Vagina (tissue), 2 donors: ENCODE measurements around the gene HOPX. TPM values are rescaled to one million over a fixed set of nuclear protein-coding genes. Genes with fewer than 3 reads are reported as not detected.
"Not testable (repeated sequence)": the region's sequence is repeated elsewhere in the genome, so short reads cannot be mapped to it uniquely, and the experiment has no call there.

Experiments used
- DNase-seq, 2 donors: peaks; one replicate each; pipeline ENCODE4 v3.0.0-alpha.2; 2017; ENCODE audit errors: extremely low spot score in 2 of 2
- H3K27ac ChIP-seq: fragments of 200-600 bp; sonication (generic); one replicate; pipeline ENCODE4 v1.5.1; 2019
- H3K27me3 ChIP-seq: fragments of 200-600 bp; sonication (generic); one replicate; pipeline ENCODE4 v1.5.1; 2019
- H3K36me3 ChIP-seq, 2 donors: fragments of 200-600 bp; sonication (generic); one replicate each; pipeline ENCODE4 v1.5.1; 2017 to 2019
- H3K4me1 ChIP-seq: fragments of 200-600 bp; sonication (generic); one replicate; pipeline ENCODE4 v1.5.1; 2019
- H3K4me3 ChIP-seq, 2 donors: fragments of 200-600 bp; sonication (generic); 1 replicate in 1 of 2; 2 replicates in 1 of 2; pipeline ENCODE4 v1.5.1; 2016 to 2019
- H3K9me3 ChIP-seq: fragments of 200-600 bp; sonication (generic); one replicate; pipeline ENCODE4 v1.5.1; 2019
- CTCF ChIP-seq, 3 experiments: fragments of 450-650 bp in 2 of 3; fragments of 200-600 bp in 1 of 3; sonication (generic) in 1 of 3; IDR thresholded peaks; one replicate each; pipeline ENCODE4 v1.5.1; 2017 to 2019; ENCODE audit warnings: antibody characterized with exemption in 3 of 3, mild to moderate bottlenecking in 2 of 3, moderate library complexity in 2 of 3
- POLR2A ChIP-seq, 2 donors: fragments of 450-650 bp; IDR thresholded peaks; one replicate each; pipeline ENCODE4 v1.6.1; 2017; ENCODE audit warnings: antibody characterized with exemption in 2 of 2, mild to moderate bottlenecking in 2 of 2, moderate library complexity in 2 of 2
- POLR2AphosphoS5 ChIP-seq, 2 donors: sonication (generic); formaldehyde crosslinking; IDR thresholded peaks; one replicate each; pipeline ENCODE4 v1.9.0; 2017; ENCODE audit warnings: antibody characterized with exemption in 2 of 2, mild to moderate bottlenecking in 2 of 2, low read depth in 1 of 2; ENCODE audit not compliant: insufficient read depth in 1 of 2
- intact Hi-C: fragments of 100-400 bp; cut with DNase I; formaldehyde crosslinking; loops from one replicate; pipeline ENCODE4 v1.15.1; 2023
- total RNA-seq: library from RNA; depleted of rRNA; stranded (reverse); fragments of >200 nt; gene quantifications from one replicate; pipeline ENCODE4 v1.2.3, GENCODE V29; 2016

HOPX gene
- total RNA-seq, 1 donor from 2014 or later, result 112 TPM

- no peaks in the 10 kb centered on the region for H3K36me3 ChIP-seq
- H3K4me1 ChIP-seq, result peaks cover 8% of the 10 kb centered on the region
- H3K4me3 ChIP-seq, result no peak overlapping the region
- intact Hi-C loops, result no loop called here
- no peaks in the 10 kb centered on the region for H3K9me3 ChIP-seq
- H3K27ac ChIP-seq, result no peak overlapping the region
- DNase-seq, result no peak
- TF ChIP-seq POLR2AphosphoS5 (IDR thresholded peaks at IDR 0.05; ENCODE audit: insufficient read depth in 1 of 2, low read depth in 1 of 2), result no peak
- H3K27me3 ChIP-seq, result no peaks in the 10 kb centered on the region
These were observed 62.4 kb downstream of the HOPX start for GRCh38 chr4:56618734-56619133.

DNA sequence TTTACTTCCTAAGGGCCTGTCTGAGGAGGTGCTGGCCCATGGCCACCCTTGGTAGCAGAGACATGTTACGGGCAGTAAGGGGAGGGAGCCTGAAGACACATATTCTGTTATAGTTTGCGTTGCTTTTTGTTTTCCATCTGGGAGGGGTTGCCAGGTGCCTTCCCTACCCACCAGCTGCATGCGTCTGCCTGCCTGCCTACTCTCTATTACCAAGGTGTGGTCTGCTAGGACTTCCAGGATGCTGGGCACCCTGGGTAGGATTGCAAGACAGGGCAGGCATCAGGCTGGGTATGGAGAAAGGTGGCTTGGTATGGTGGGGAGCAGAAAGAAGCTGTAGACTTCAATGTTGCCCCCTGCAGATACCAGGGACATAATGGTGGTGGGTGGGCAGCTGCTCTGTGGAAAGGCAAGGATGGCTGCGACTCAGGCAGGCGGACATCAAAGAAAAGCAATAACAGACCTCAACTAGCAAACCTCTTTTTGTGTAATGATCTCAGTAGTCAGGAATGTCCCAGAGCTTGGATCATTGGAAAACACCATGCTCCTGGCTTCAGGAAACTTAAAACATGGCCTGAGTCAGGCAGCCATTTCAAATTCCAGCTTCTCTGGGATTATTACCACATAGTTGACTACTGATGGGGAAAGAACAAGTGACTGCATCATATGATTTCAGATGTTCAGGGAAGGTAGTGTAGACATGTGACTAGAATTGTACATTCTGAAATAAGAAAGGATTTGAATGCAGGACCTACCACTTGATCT lies 67.8 kb downstream of the HOPX start:
- no peaks in the 10 kb centered on the region for H3K27me3 ChIP-seq
- intact Hi-C loops, result no loop called here
- no peaks in the 10 kb centered on the region for H3K4me1 ChIP-seq
- peak overlapping the region; percentile 12 for H3K27ac ChIP-seq
- DNase-seq, result no peak
- H3K36me3 ChIP-seq, result no peaks in the 10 kb centered on the region
- TF ChIP-seq CTCF (IDR thresholded peaks at IDR 0.05) (no peak), POLR2AphosphoS5 (IDR thresholded peaks at IDR 0.05; ENCODE audit: insufficient read depth in 1 of 2, low read depth in 1 of 2) (no peak), POLR2A (IDR thresholded peaks at IDR 0.05) (no peak)
- H3K9me3 ChIP-seq, result no peaks in the 10 kb centered on the region
- no peak overlapping the region for H3K4me3 ChIP-seq

- H3K27ac ChIP-seq, result no peak overlapping the region
- intact Hi-C loops, result no loop called here
- H3K27me3 ChIP-seq, result no peaks in the 10 kb centered on the region
- no peak for DNase-seq
- no peaks in the 10 kb centered on the region for H3K36me3 ChIP-seq
- no peak overlapping the region for H3K4me3 ChIP-seq
- TF ChIP-seq POLR2A (IDR thresholded peaks at IDR 0.05) (no peak), POLR2AphosphoS5 (IDR thresholded peaks at IDR 0.05; ENCODE audit: insufficient read depth in 1 of 2, low read depth in 1 of 2) (no peak), CTCF (IDR thresholded peaks at IDR 0.05) (no peak)
- H3K4me1 ChIP-seq, result no peaks in the 10 kb centered on the region
- H3K9me3 ChIP-seq, result no peaks in the 10 kb centered on the region
These were observed 68.8 kb downstream of the HOPX start for GRCh38 chr4:56612282-56612681.

DNA sequence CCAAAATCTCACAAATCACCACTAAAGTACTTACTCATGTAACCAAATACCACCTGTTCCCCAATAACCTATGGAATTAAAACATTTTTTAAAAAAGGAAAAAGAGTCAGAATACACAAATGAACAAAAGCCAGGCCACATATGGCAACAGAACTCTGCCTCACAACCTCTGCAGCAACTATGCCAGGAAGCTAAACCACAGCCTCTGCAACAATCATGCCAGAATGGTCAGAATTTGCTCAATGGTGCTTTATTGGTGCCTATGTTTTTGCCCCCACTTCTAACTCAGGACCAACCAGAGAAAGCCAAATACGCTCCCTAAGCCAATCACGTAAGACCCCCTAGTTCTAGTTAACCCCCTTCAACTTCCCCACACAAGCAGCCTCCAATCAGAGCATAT lies 69.6 kb downstream of the HOPX start:
- Histone ChIP-seq H3K4me3 (no peak overlapping the region), H3K27me3 (no peaks in the 10 kb centered on the region), H3K27ac (no peak overlapping the region), H3K36me3 (no peaks in the 10 kb centered on the region), H3K9me3 (no peaks in the 10 kb centered on the region), H3K4me1 (no peaks in the 10 kb centered on the region)
- DNase-seq, result no peak
- intact Hi-C loops, result no loop called here
- TF ChIP-seq POLR2AphosphoS5 (IDR thresholded peaks at IDR 0.05; ENCODE audit: insufficient read depth in 1 of 2, low read depth in 1 of 2) (no peak), POLR2A (IDR thresholded peaks at IDR 0.05) (no peak), CTCF (IDR thresholded peaks at IDR 0.05) (no peak)

GRCh38 chr4:56610170-56610569 lies 70.9 kb downstream of the HOPX start:
- H3K4me3 ChIP-seq, intact Hi-C loops, H3K9me3 ChIP-seq, H3K27ac ChIP-seq, H3K27me3 ChIP-seq, H3K36me3 ChIP-seq, H3K4me1 ChIP-seq, DNase-seq: not testable (repeated sequence)

DNA sequence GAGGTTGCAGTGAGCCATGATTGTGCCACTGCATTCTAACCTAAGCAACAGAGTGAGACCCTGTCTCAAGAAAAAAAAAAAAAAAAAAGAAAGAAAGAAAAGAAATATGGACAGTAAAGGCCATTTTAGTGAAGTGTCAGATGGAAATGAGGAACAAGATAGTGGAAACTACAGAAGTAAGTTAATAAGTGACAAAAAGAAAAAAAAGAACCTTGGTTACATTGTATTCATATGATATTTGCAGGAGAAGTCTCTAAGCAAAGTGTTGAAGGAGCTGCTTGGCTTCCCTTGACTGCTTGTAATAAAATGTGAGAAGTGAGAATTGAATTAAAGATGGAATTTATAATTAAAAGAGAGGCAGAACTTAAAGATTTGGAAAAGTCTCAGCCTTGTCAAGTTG lies 73.2 kb downstream of the HOPX start:
- Histone ChIP-seq H3K36me3 (no peaks in the 10 kb centered on the region), H3K4me3 (no peak overlapping the region), H3K4me1 (no peaks in the 10 kb centered on the region), H3K27me3 (no peaks in the 10 kb centered on the region), H3K27ac (no peak overlapping the region), H3K9me3 (no peaks in the 10 kb centered on the region)
- intact Hi-C loops, result no loop called here
- TF ChIP-seq CTCF (IDR thresholded peaks at IDR 0.05), result no peak
- no peak for TF ChIP-seq POLR2A (IDR thresholded peaks at IDR 0.05)
- TF ChIP-seq POLR2AphosphoS5 (IDR thresholded peaks at IDR 0.05; ENCODE audit: insufficient read depth in 1 of 2, low read depth in 1 of 2), result no peak
- DNase-seq, result no peak
